GM12892 (cell line): ENCODE data around the gene SMIM30.

ENCODE experiments used
- POLR2AphosphoS5 ChIP-seq: IDR thresholded peaks from 2 replicates; pipeline ENCODE4 v1.6.1; 2011; ENCODE audit warnings: low read depth, low read length, control low read depth
- TAF1 ChIP-seq: IDR thresholded peaks from 2 replicates; pipeline ENCODE4 v1.6.1; 2011; ENCODE audit warnings: low read depth, mild to moderate bottlenecking, control low read depth, low read length, borderline replicate concordance

DNA sequence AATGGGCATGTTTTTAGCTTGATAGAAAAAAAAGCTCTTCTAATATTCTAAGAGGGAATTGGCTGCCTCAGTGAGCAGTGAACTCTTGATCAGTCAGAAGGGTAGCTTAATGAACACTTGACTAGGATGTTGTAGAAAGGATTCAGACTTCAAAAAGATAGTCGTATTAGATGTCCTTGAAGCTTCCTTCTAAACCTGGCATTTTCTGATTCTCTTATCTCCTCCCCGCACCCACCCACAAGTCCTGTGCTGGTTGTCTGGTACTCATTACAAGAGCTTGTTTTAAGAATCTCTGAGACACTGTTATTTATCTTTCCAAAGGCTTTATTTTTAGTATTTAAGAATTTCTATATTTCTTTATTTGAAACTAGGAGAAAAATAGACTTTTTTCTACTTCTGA is 7.4 kb upstream of the SMIM30 start:
- TF ChIP-seq TAF1 (no peak), POLR2AphosphoS5 (no peak)
